PC-9 (cell line): ENCODE measurements around the gene C5orf22. TPM values are rescaled to one million over a fixed set of nuclear protein-coding genes. Genes with fewer than 3 reads are reported as not detected.
"Not testable (repeated sequence)": the region's sequence is repeated elsewhere in the genome, so short reads cannot be mapped to it uniquely, and the experiment has no call there.

Experiments
- BruUV-seq: library from RNA; stranded (reverse); fragments of 400-500 nt; replicated peaks from 2 replicates; lab custom pipeline; 2021; lab: Mats Ljungman, UMichigan
- CTCF ChIA-PET: fragments of 300-600 bp; sonication (Branson Sonifier 250); formaldehyde crosslinking; loops from one replicate; lab custom pipeline; 2022; ENCODE audit warnings: antibody characterized with exemption; lab: Charles Lee
- POLR2A ChIA-PET: fragments of 300-600 bp; sonication (Branson Sonifier 250); formaldehyde crosslinking; loops from one replicate; lab custom pipeline; 2022; ENCODE audit warnings: antibody characterized with exemption; ENCODE audit not compliant: unreplicated experiment; lab: Charles Lee
- DNase-seq, 2 experiments: peaks; one replicate each; pipeline versions ENCODE4 v3.0.0 to v3.0.0-alpha.2; 2015 to 2022; ENCODE audit warnings: mixed read lengths in 1 of 2
- H2AFZ ChIP-seq: fragments of 200-600 bp; sonication (generic); 2 replicates; pipeline ENCODE4 v1.8.1; 2017; ENCODE audit warnings: antibody characterized with exemption
- H3F3A ChIP-seq: fragments of 200-600 bp; sonication (generic); 2 replicates; pipeline ENCODE4 v1.8.1; 2017; ENCODE audit warnings: antibody characterized with exemption, mild to moderate bottlenecking, low read depth; ENCODE audit not compliant: insufficient read depth
- H3K27ac ChIP-seq: fragments of 200-600 bp; sonication (generic); 2 replicates; pipeline ENCODE4 v1.6.1; 2016; ENCODE audit warnings: mixed run types
- H3K27me3 ChIP-seq: fragments of 200-600 bp; sonication (generic); 2 replicates; pipeline ENCODE4 v1.6.1; 2016; ENCODE audit warnings: low read depth, mixed run types; ENCODE audit not compliant: insufficient read depth
- H3K36me3 ChIP-seq: fragments of 200-600 bp; sonication (generic); 2 replicates; pipeline ENCODE4 v1.6.1; 2016; ENCODE audit warnings: low read depth, mixed run types
- H3K4me1 ChIP-seq: fragments of 200-600 bp; sonication (generic); replicated peaks from 2 replicates; pipeline ENCODE4 v1.6.1; 2016; ENCODE audit warnings: mixed run types; ENCODE audit not compliant: insufficient read depth
- H3K4me2 ChIP-seq: fragments of 200-600 bp; sonication (generic); 2 replicates; pipeline ENCODE4 v1.6.1; 2017; ENCODE audit warnings: mixed run types
- H3K4me3 ChIP-seq: fragments of 200-600 bp; sonication (generic); 2 replicates; pipeline ENCODE4 v1.6.1; 2016; ENCODE audit warnings: mixed run types
- H3K79me2 ChIP-seq: fragments of 200-600 bp; sonication (generic); 2 replicates; pipeline ENCODE4 v1.6.1; 2017; ENCODE audit warnings: low read depth, mixed run types
- H3K9me2 ChIP-seq: fragments of 200-600 bp; sonication (generic); 2 replicates; pipeline ENCODE4 v1.8.1; 2017; ENCODE audit warnings: mild to moderate bottlenecking; ENCODE audit not compliant: insufficient read depth
- H3K9me3 ChIP-seq: fragments of 200-600 bp; sonication (generic); 2 replicates; pipeline ENCODE4 v1.8.1; 2016; ENCODE audit warnings: low read depth; ENCODE audit not compliant: insufficient read depth
- H4K20me1 ChIP-seq: fragments of 200-600 bp; sonication (generic); 2 replicates; pipeline ENCODE4 v1.8.1; 2017; ENCODE audit not compliant: insufficient read depth
- CTCF ChIP-seq: fragments of 200-600 bp; sonication (generic); conservative IDR thresholded peaks from 2 replicates; pipeline ENCODE4 v1.6.1; 2017; ENCODE audit warnings: mixed run types, antibody characterized with exemption, mild to moderate bottlenecking, moderate library complexity
- EZH2 ChIP-seq: fragments of 200-600 bp; sonication (generic); IDR thresholded peaks from 2 replicates; pipeline ENCODE4 v1.8.0; 2017; ENCODE audit warnings: antibody characterized with exemption, low read depth
- intact Hi-C: fragments of 100-400 bp; cut with micrococcal nuclease; formaldehyde crosslinking; loops from one replicate; pipeline ENCODE4 v1.10.0; 2022; ENCODE audit not compliant: unreplicated experiment
- total RNA-seq: library from RNA; stranded (reverse); gene quantifications from 2 replicates; pipeline ENCODE4 v1.2.3, GENCODE V29; 2021

C5orf22 gene
- total RNA-seq, 1 experiment from 2014 or later = 46.7 TPM

- Histone ChIP-seq H3K27me3 (peaks cover 94% of the 10 kb centered on the region), H3K4me3 (no peak overlapping the region), H3K4me2 (no peak overlapping the region), H3K4me1 (no peaks in the 10 kb centered on the region), H3K36me3 (no peaks in the 10 kb centered on the region), H3K9me2 (no peaks in the 10 kb centered on the region; the same call in 1 of the 2 replicates), H2AFZ (no peak overlapping the region), H3F3A (no peaks in the 10 kb centered on the region), H4K20me1 (no peaks in the 10 kb centered on the region), H3K27ac (no peak overlapping the region), H3K79me2 (no peaks in the 10 kb centered on the region), H3K9me3 (no peaks in the 10 kb centered on the region)
- no TSS peak for BruUV-seq
- TF ChIP-seq CTCF (no peak), EZH2 (no peak)
- ChIA-PET POLR2A (interaction anchor here (0.5 kb wide), 1 partner anchor 161 kb away, joined by 4 read pairs; no protein-coding TSS in a partner anchor), CTCF (no interaction called here)
- no peak for DNase-seq
- intact Hi-C loops = no loop called here
Observed at GRCh38 chr5:31593665-31594064, 61.6 kb downstream of the C5orf22 start.

GRCh38 chr5:31596354-31596753 is 64.3 kb downstream of the C5orf22 start:
- H3K27me3 ChIP-seq = peaks cover 98% of the 10 kb centered on the region
- no peaks in the 10 kb centered on the region for H4K20me1 ChIP-seq
- no TSS peak for BruUV-seq
- DNase-seq = no peak
- H3K9me2 ChIP-seq = no peaks in the 10 kb centered on the region; the same call in 1 of the 2 replicates
- H2AFZ ChIP-seq = no peak overlapping the region
- no peak overlapping the region for H3K4me2 ChIP-seq
- H3K4me3 ChIP-seq = no peak overlapping the region
- no peaks in the 10 kb centered on the region for H3K4me1 ChIP-seq
- no peaks in the 10 kb centered on the region for H3F3A ChIP-seq
- intact Hi-C loops = no loop called here
- TF ChIP-seq EZH2 (no peak), CTCF (no peak)
- ChIA-PET CTCF (no interaction called here), POLR2A (no interaction called here)
- H3K27ac ChIP-seq = no peak overlapping the region
- H3K79me2 ChIP-seq = no peaks in the 10 kb centered on the region
- H3K9me3 ChIP-seq = no peaks in the 10 kb centered on the region
- no peaks in the 10 kb centered on the region for H3K36me3 ChIP-seq

GRCh38 chr5:31598640-31599611 is 66.8 kb downstream of the C5orf22 start:
- intact Hi-C loops = no loop called here
- H3K9me2 ChIP-seq = no peaks in the 10 kb centered on the region; the same call in 1 of the 2 replicates
- H3K4me3 ChIP-seq = no peak overlapping the region
- DNase-seq = no peak
- no peaks in the 10 kb centered on the region for H3K79me2 ChIP-seq
- ChIA-PET POLR2A (no interaction called here), CTCF (interaction anchor here (0.6 kb wide), 1 partner anchor 363 kb away, joined by 4 read pairs; no protein-coding TSS in a partner anchor)
- H2AFZ ChIP-seq = no peak overlapping the region
- H3F3A ChIP-seq = no peaks in the 10 kb centered on the region
- no peak for TF ChIP-seq CTCF
- TF ChIP-seq EZH2 = no peak
- no peaks in the 10 kb centered on the region for H4K20me1 ChIP-seq
- H3K36me3 ChIP-seq = no peaks in the 10 kb centered on the region
- BruUV-seq = no TSS peak
- no peaks in the 10 kb centered on the region for H3K9me3 ChIP-seq
- H3K27me3 ChIP-seq = peaks cover 98% of the 10 kb centered on the region
- no peak overlapping the region for H3K27ac ChIP-seq
- no peak overlapping the region for H3K4me2 ChIP-seq
- H3K4me1 ChIP-seq = no peaks in the 10 kb centered on the region

- DNase-seq, POLR2A ChIA-PET, H3K9me2 ChIP-seq, intact Hi-C loops, H3K36me3 ChIP-seq, H3K4me3 ChIP-seq, H2AFZ ChIP-seq, H3K9me3 ChIP-seq, H3K79me2 ChIP-seq, H3K4me1 ChIP-seq, H4K20me1 ChIP-seq, H3F3A ChIP-seq, H3K4me2 ChIP-seq, H3K27ac ChIP-seq, BruUV-seq, CTCF ChIA-PET: not testable (repeated sequence)
- peaks cover 100% of the 10 kb centered on the region for H3K27me3 ChIP-seq
Observed at GRCh38 chr5:31602305-31602704, 70.2 kb downstream of the C5orf22 start.
